NB4 (cell line): Measurements from ENCODE around the gene FHIT.
"Not testable (repeated sequence)": the region's sequence is repeated elsewhere in the genome, so short reads cannot be mapped to it uniquely, and the experiment has no call there.

Experiments used
- DNase-seq: peaks from one replicate; pipeline ENCODE4 v3.0.0; 2010; ENCODE audit warnings: low read depth
- H3K4me3 ChIP-seq: one replicate; pipeline ENCODE4 v1.5.1; 2011; ENCODE audit warnings: mild to moderate bottlenecking, low read depth, low read length, moderate library complexity
- CTCF ChIP-seq: IDR thresholded peaks from one replicate; pipeline ENCODE4 v1.5.1; 2012; ENCODE audit warnings: low read depth, low read length
- MAX ChIP-seq: IDR thresholded peaks from 2 replicates; pipeline ENCODE4 v1.6.1; 2011; ENCODE audit warnings: low read depth, low read length
- MYC ChIP-seq: IDR thresholded peaks from 2 replicates; pipeline ENCODE4 v1.6.1; 2011; ENCODE audit warnings: low read depth, low read length
- POLR2A ChIP-seq: IDR thresholded peaks from 2 replicates; pipeline ENCODE4 v1.6.1; 2011; ENCODE audit warnings: mild to moderate bottlenecking; ENCODE audit not compliant: insufficient read length; ENCODE audit errors: extremely low read depth

FHIT gene

GRCh38 chr3:60675424-60675823, 575.8 kb downstream of the FHIT start:
- H3K4me3 ChIP-seq: no peak overlapping the region
- no peak for DNase-seq
- no peak for TF ChIP-seq MAX
- TF ChIP-seq CTCF: no peak
- TF ChIP-seq MYC: no peak
- no peak for TF ChIP-seq POLR2A

GRCh38 chr3:60674870-60675269, 576.4 kb downstream of the FHIT start:
- no peak for DNase-seq
- no peak for TF ChIP-seq CTCF
- TF ChIP-seq MYC: no peak
- TF ChIP-seq MAX: no peak
- TF ChIP-seq POLR2A: no peak
- no peak overlapping the region for H3K4me3 ChIP-seq

GRCh38 chr3:60673123-60673522, 578.1 kb downstream of the FHIT start:
- no peak for DNase-seq
- no peak for TF ChIP-seq CTCF
- no peak for TF ChIP-seq POLR2A
- no peak for TF ChIP-seq MAX
- TF ChIP-seq MYC: no peak
- H3K4me3 ChIP-seq: no peak overlapping the region

GRCh38 chr3:60672337-60672736, 578.9 kb downstream of the FHIT start:
- DNase-seq, H3K4me3 ChIP-seq: not testable (repeated sequence)

- no peak for DNase-seq
- no peak for TF ChIP-seq MAX
- TF ChIP-seq POLR2A: no peak
- TF ChIP-seq MYC: no peak
- TF ChIP-seq CTCF: no peak
- no peak overlapping the region for H3K4me3 ChIP-seq
Observed at GRCh38 chr3:60669636-60670035, 581.6 kb downstream of the FHIT start.

GRCh38 chr3:60660026-60660425, 591.2 kb downstream of the FHIT start:
- TF ChIP-seq CTCF: no peak
- no peak for TF ChIP-seq POLR2A
- TF ChIP-seq MYC: no peak
- TF ChIP-seq MAX: no peak
- H3K4me3 ChIP-seq: no peak overlapping the region
- no peak for DNase-seq

- no peak for TF ChIP-seq MAX
- TF ChIP-seq POLR2A: no peak
- no peak for TF ChIP-seq MYC
- TF ChIP-seq CTCF: no peak
- no peak for DNase-seq
- H3K4me3 ChIP-seq: no peak overlapping the region
Observed at GRCh38 chr3:60659098-60659497, 592.2 kb downstream of the FHIT start.
